Body of pancreas (tissue), 4 donors: ENCODE results near the gene TCP11L2. TPM values are rescaled to one million over a fixed set of nuclear protein-coding genes. Genes with fewer than 3 reads are reported as not detected.

Experiments used
- ATAC-seq: fragments of 150-250 bp; one replicate; pipeline ENCODE4 v1.9.1; 2016
- DNase-seq, 4 donors: peaks; one replicate each; pipeline ENCODE4 v3.0.0-alpha.2; 2019
- H3K27ac ChIP-seq, 4 donors: fragments of 200-600 bp; sonication (generic); 1 replicate in 3 of 4; 2 replicates in 1 of 4; pipeline versions ENCODE4 v1.5.1 to v1.6.1; 2016 to 2019; ENCODE audit warnings: mild to moderate bottlenecking in 1 of 4, mixed read lengths in 1 of 4, moderate library complexity in 1 of 4
- H3K27me3 ChIP-seq, 2 donors: fragments of 200-600 bp; sonication (generic); one replicate each; pipeline ENCODE4 v1.6.0; 2016; ENCODE audit warnings: mild to moderate bottlenecking in 1 of 2
- H3K36me3 ChIP-seq, 2 donors: fragments of 200-600 bp; sonication (generic); replicated peaks in 1 of 2; 2 replicates each; pipeline ENCODE4 v1.5.1; 2016; ENCODE audit warnings: low read depth in 2 of 2; ENCODE audit not compliant: insufficient read depth in 1 of 2
- H3K4me1 ChIP-seq: fragments of 200-600 bp; sonication (generic); one replicate; pipeline ENCODE4 v1.6.0; 2016
- H3K4me3 ChIP-seq, 2 donors: fragments of 200-600 bp; sonication (generic); 1 replicate in 1 of 2; 2 replicates in 1 of 2; pipeline ENCODE4 v1.5.1; 2016 to 2019
- H3K9me3 ChIP-seq, 3 donors: fragments of 200-600 bp; sonication (generic); 1 replicate in 2 of 3; 2 replicates in 1 of 3; pipeline ENCODE4 v1.5.1; 2016
- POLR2A ChIP-seq, 3 donors: fragments of 450-650 bp; IDR thresholded peaks; one replicate each; pipeline ENCODE4 v1.6.1; 2016; ENCODE audit warnings: antibody characterized with exemption in 3 of 3, mild to moderate bottlenecking in 2 of 3
- WGBS, 2 donors: methylation state at CpG; one replicate each; pipeline ENCODE4 v1.1.5; 2017; 5-methylcytosine and 5-hydroxymethylcytosine counted together
- intact Hi-C: fragments of 100-400 bp; cut with DNase I; formaldehyde crosslinking; loops from one replicate; pipeline ENCODE4 v1.15.1; 2023
- total RNA-seq, 2 donors: library from RNA; depleted of rRNA; stranded (reverse); fragments of >200 nt; gene quantifications; one replicate each; pipeline ENCODE4 v1.1.0, GENCODE V29; 2016
- TF ChIP-seq, protein P1 (sequence below), 7 experiments: fragments of 450-650 bp in 4 of 7; fragments of 200-600 bp in 3 of 7; sonication (generic) in 3 of 7; IDR thresholded peaks; one replicate each; pipeline ENCODE4 v1.5.1; 2016 to 2019; ENCODE audit warnings: antibody characterized with exemption in 7 of 7

Gene TCP11L2
- total RNA-seq, 2 donors from 2014 or later: 16.1 to 19.1 TPM

- ATAC-seq (no peak), DNase-seq (peak; percentile 37 to 68 (median 60))
- no peak for TF ChIP-seq POLR2A (IDR thresholded peaks at IDR 0.05)
- TF ChIP-seq, protein P1, sequence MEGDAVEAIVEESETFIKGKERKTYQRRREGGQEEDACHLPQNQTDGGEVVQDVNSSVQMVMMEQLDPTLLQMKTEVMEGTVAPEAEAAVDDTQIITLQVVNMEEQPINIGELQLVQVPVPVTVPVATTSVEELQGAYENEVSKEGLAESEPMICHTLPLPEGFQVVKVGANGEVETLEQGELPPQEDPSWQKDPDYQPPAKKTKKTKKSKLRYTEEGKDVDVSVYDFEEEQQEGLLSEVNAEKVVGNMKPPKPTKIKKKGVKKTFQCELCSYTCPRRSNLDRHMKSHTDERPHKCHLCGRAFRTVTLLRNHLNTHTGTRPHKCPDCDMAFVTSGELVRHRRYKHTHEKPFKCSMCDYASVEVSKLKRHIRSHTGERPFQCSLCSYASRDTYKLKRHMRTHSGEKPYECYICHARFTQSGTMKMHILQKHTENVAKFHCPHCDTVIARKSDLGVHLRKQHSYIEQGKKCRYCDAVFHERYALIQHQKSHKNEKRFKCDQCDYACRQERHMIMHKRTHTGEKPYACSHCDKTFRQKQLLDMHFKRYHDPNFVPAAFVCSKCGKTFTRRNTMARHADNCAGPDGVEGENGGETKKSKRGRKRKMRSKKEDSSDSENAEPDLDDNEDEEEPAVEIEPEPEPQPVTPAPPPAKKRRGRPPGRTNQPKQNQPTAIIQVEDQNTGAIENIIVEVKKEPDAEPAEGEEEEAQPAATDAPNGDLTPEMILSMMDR (IDR thresholded peaks at IDR 0.05): no peak
- Histone ChIP-seq H3K4me1 (peaks cover 42% of the 10 kb centered on the region), H3K36me3 (no peaks in the 10 kb centered on the region), H3K4me3 (no peak overlapping the region), H3K9me3 (no peaks in the 10 kb centered on the region), H3K27me3 (no peaks in the 10 kb centered on the region), H3K27ac (peak overlapping the region in 3 of 4 donors; percentile 47 to 74 (median 48))
- intact Hi-C loops: no loop called here
- WGBS, 2 donors: 43 to 52% methylated on average over 5 of the region's 5 CpGs
These were observed 30.7 kb upstream of the TCP11L2 start for GRCh38 chr12:106271575-106272505.

DNA sequence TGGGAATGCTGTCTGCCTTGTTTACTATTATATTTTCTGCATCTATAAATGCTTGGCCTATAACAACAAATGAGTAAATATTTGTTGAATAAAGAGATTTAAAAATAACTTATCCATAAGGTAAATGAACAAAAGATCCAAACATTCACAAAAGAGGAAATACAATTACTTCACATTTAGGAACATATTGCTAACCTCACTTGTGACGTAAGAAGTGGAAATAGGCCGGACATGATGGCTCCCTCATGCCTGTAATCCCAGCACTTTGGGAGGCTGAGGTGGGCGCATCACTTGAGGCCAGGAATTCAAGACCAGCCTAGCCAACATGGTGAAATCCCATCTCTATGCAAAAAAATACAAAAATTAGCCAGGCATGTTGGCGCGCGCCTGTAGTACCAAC lies 29.0 kb upstream of the TCP11L2 start:
- intact Hi-C loops: no loop called here
- Histone ChIP-seq H3K4me1 (peaks cover 42% of the 10 kb centered on the region), H3K36me3 (no peaks in the 10 kb centered on the region), H3K9me3 (no peaks in the 10 kb centered on the region), H3K27ac (peak overlapping the region in 3 of 4 donors; percentile 91 to 94 (median 92)), H3K4me3 (no peak overlapping the region), H3K27me3 (no peaks in the 10 kb centered on the region)
- DNase-seq: no peak
- ATAC-seq: no peak
- 79 to 96% methylated on average over 6 of the region's 6 CpGs for WGBS, 2 donors
- TF ChIP-seq, protein P1 (IDR thresholded peaks at IDR 0.05): no peak
- TF ChIP-seq POLR2A (IDR thresholded peaks at IDR 0.05): no peak

GRCh38 chr12:106274012-106274411 lies 28.5 kb upstream of the TCP11L2 start:
- no peaks in the 10 kb centered on the region for H3K36me3 ChIP-seq
- intact Hi-C loops: no loop called here
- H3K4me1 ChIP-seq: peaks cover 42% of the 10 kb centered on the region
- DNase-seq (peak in 2 of 4 donors; percentile 19 to 35), ATAC-seq (peak; percentile 21)
- no peak for TF ChIP-seq POLR2A (IDR thresholded peaks at IDR 0.05)
- TF ChIP-seq, protein P1 (IDR thresholded peaks at IDR 0.05): no peak
- H3K9me3 ChIP-seq: no peaks in the 10 kb centered on the region
- H3K4me3 ChIP-seq: no peak overlapping the region
- H3K27me3 ChIP-seq: no peaks in the 10 kb centered on the region
- peak overlapping the region; percentile 80 to 94 (median 92) for H3K27ac ChIP-seq
- 51 to 52% methylated on average over 6 of the region's 6 CpGs for WGBS, 2 donors

GRCh38 chr12:106274575-106275121 lies 27.9 kb upstream of the TCP11L2 start:
- Histone ChIP-seq H3K27me3 (no peaks in the 10 kb centered on the region), H3K36me3 (no peaks in the 10 kb centered on the region), H3K4me3 (no peak overlapping the region), H3K9me3 (no peaks in the 10 kb centered on the region), H3K27ac (peak overlapping the region; percentile 80 to 94 (median 92)), H3K4me1 (peaks cover 42% of the 10 kb centered on the region)
- intact Hi-C loops: no loop called here
- DNase-seq (peak; percentile 50 to 84 (median 69)), ATAC-seq (peak; percentile 90)
- 16% methylated on average over 7 of the region's 7 CpGs for WGBS, 2 donors
- TF ChIP-seq, protein P1 (IDR thresholded peaks at IDR 0.05): no peak
- peak in 2 of 3 donors; percentile 28 to 35 for TF ChIP-seq POLR2A (IDR thresholded peaks at IDR 0.05)
